Peyer's patch (tissue), 4 donors: ENCODE measurements around the gene DAAM1.

ENCODE experiments used
- POLR2A ChIP-seq, 2 donors: fragments of 450-650 bp; IDR thresholded peaks; one replicate each; pipeline ENCODE4 v1.5.1; 2017; ENCODE audit warnings: antibody characterized with exemption in 2 of 2, mild to moderate bottlenecking in 2 of 2, moderate library complexity in 2 of 2
- TF ChIP-seq, protein P1 (sequence below), 6 experiments: fragments of 450-650 bp in 4 of 6; fragments of 200-600 bp in 2 of 6; sonication (generic) in 1 of 6; IDR thresholded peaks; one replicate each; pipeline ENCODE4 v1.5.1; 2017 to 2019; ENCODE audit warnings: antibody characterized with exemption in 6 of 6, mild to moderate bottlenecking in 3 of 6, moderate library complexity in 1 of 6

DNA sequence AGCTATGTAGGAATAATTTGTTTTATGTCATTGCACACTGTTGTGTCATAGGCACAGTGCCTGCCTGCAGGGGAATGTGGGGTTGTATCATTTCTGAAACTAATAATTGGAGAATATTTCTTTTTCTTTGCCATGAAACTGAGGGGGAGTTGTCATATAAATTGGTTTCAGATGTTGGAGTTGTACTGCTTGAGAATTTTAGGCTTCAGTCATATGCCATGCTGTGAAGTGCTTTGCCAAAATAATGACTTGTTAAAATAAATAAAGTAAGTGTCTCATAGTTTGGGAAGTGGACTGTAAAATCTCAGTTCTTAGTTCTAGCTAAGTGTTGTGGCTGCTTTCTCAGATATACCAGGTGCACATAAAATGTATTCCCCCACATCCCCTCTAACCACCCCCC is 116.8 kb downstream of the DAAM1 start:
- TF ChIP-seq, protein P1, sequence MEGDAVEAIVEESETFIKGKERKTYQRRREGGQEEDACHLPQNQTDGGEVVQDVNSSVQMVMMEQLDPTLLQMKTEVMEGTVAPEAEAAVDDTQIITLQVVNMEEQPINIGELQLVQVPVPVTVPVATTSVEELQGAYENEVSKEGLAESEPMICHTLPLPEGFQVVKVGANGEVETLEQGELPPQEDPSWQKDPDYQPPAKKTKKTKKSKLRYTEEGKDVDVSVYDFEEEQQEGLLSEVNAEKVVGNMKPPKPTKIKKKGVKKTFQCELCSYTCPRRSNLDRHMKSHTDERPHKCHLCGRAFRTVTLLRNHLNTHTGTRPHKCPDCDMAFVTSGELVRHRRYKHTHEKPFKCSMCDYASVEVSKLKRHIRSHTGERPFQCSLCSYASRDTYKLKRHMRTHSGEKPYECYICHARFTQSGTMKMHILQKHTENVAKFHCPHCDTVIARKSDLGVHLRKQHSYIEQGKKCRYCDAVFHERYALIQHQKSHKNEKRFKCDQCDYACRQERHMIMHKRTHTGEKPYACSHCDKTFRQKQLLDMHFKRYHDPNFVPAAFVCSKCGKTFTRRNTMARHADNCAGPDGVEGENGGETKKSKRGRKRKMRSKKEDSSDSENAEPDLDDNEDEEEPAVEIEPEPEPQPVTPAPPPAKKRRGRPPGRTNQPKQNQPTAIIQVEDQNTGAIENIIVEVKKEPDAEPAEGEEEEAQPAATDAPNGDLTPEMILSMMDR (IDR thresholded peaks at IDR 0.05): no peak
- no peak for TF ChIP-seq POLR2A (IDR thresholded peaks at IDR 0.05)
